Measurements from ENCODE around the gene BCAS1.

DNA sequence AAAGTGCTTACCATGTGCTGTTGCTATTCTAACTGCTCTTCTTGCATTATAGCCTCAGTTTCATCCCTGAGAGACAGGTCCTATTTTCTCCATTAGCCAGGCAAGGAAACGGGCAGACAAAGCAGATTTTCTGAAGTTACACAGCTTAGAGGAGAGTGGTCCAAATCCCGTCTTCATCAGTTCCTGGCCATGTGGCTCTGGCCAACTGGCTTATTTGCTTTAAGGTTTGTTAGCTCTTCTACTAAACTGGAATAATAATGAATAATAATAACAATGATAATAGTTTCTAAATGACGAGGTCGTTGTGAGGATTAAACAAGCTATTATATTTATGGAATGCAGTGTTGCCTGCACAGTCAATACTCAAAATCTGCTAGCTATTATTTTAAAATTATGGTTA, 35.8 kb upstream of the BCAS1 start:
- TF ChIP-seq EZH2phosphoT487 (IDR thresholded peaks at IDR 0.05; ENCODE audit: borderline replicate concordance, low read depth) (no peak), CTCF (IDR thresholded peaks at IDR 0.05) (no peak), SMC3 (IDR thresholded peaks at IDR 0.05; ENCODE audit: low read depth, low read length) (no peak), NRF1 (IDR thresholded peaks at IDR 0.05; ENCODE audit: low read depth, low read length) (no peak), GABPA (IDR thresholded peaks at IDR 0.05; ENCODE audit: low read depth) (no peak), POLR2AphosphoS5 (IDR thresholded peaks at IDR 0.05; ENCODE audit: low read depth, low read length) (no peak), REST (IDR thresholded peaks at IDR 0.05; ENCODE audit: low read depth, low read length) (no peak), RXRA (IDR thresholded peaks at IDR 0.05; ENCODE audit: borderline replicate concordance, low read depth) (no peak)

Measured in SK-N-SH (cell line).